HG03460 (cell line): ENCODE measurements around the gene PRG3.
A peak's percentile ranks its signal among the peaks of the same experiment; 100 is the strongest.

Experiments used
- ATAC-seq: cut with Tn5 transposase; IDR thresholded peaks from one replicate; pipeline ENCODE4 v1.9.1; 2021; ENCODE audit not compliant: unreplicated experiment

PRG3 gene

DNA sequence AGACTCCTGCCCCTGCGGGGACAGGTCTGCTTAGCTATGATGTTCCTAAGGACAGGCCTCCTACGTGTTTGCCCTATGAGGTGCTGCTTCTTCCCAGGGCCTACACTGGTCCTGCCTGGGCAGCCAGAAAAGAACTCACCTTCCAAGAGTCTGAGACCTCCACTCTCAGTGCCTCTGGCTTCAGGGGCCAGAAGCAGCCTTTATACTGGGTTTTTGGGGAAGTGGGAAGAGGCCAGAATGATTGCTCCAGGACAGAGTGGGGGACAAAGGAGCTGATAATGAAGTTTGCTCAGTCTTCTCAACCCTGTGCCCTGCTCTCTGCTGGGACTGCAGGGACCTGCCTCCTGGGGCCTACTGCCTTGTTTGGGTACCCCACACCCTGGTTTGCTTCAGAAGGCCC, at the start of gene PRG3:
Gene PRG3, minus strand, starts transcription at position 176 of the 400 bp plus-strand sequence. CDS start 442 bp downstream, outside the sequence.
- ATAC-seq = no peak

DNA sequence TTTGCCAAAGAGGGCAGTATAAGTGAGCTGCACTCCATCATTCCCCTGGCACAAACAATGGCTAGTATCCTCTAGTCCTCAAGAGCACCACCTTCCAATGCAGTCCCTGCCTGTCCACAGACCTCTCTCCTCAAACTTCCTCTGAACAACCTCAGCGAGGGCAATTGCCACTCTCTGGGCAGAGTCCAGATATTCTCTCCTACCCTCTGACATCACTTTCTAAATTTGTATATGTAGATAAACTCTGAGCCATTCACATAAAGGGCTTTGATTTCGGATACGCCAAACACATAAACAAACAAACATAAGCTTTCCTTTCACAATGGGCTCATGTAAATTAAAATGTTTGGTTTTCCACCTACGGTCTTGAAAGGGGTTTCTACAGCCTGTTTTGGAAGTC, 49.0 kb upstream of the PRG3 start:
- no peak for ATAC-seq

DNA sequence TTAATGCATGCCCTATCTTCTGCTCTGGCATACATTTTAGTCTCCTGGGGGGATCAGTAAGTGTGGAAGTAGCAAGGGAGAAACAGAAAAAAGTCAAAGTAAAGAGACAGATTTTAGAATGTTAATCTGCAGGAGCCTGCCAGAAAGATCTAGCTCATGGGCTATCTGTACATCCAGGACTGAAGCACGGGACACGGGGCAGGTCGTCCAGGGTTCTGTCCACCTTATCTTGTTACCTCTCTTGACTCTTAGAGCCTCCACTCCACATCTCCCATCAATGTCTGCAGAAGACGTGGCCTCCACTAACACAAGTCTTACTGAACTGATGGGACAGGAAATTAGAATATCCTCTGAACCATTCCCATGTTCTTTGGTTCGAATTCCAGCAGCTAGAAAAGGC, 47.7 kb upstream of the PRG3 start:
- ATAC-seq = no peak

DNA sequence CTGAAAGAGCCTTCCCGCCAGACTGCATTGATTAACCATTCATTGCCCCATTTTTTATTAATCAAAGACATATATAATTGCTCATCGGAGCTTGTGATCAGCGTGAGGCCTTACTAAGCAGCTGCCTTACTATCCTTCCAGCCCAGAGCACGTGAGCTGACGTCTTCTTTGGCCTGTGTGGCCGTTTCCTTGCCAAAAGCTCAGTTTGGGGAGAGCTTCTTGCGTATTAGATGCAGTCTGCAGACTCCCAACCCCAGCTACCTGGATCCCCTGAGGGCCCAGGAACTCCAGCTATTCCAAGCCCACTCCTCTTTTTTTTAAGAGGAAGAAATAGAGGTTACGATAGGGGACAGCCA, 46.8 kb upstream of the PRG3 start:
- no peak for ATAC-seq

- peak; percentile 60 for ATAC-seq
Observed at GRCh38 chr11:57426929-57427726, 46.2 kb upstream of the PRG3 start, which contains the start of gene SLC43A3. SLC43A3 (minus strand) TSS chr11:57427121; CDS start chr11:57426172, 949 bp downstream.

DNA sequence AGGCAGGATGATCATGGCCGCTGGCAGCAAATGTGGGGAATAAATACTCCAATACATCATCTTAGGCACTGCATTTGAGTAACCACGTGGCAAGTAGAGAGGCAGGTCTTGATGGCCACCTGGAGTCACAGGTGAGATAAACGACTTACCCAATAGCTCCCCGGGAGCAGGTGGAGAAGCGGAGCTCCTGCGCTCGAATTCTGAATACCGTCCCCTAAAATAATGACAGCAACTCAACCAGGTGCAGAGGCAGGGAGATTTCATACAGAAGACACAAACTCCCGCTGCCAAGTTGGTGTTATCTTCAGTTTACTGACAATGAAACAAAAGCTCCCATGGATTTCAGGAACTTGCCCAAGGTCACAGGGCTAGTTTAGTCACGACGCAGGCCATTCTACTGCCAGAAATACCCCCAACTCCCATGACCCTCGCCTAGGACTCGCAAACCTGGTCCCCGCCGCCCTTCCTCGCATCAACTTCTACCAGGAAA, 45.5 kb upstream of the PRG3 start:
- peak; percentile 0 for ATAC-seq

- no peak for ATAC-seq
Observed at GRCh38 chr11:57425565-57426438, 44.9 kb upstream of the PRG3 start.

DNA sequence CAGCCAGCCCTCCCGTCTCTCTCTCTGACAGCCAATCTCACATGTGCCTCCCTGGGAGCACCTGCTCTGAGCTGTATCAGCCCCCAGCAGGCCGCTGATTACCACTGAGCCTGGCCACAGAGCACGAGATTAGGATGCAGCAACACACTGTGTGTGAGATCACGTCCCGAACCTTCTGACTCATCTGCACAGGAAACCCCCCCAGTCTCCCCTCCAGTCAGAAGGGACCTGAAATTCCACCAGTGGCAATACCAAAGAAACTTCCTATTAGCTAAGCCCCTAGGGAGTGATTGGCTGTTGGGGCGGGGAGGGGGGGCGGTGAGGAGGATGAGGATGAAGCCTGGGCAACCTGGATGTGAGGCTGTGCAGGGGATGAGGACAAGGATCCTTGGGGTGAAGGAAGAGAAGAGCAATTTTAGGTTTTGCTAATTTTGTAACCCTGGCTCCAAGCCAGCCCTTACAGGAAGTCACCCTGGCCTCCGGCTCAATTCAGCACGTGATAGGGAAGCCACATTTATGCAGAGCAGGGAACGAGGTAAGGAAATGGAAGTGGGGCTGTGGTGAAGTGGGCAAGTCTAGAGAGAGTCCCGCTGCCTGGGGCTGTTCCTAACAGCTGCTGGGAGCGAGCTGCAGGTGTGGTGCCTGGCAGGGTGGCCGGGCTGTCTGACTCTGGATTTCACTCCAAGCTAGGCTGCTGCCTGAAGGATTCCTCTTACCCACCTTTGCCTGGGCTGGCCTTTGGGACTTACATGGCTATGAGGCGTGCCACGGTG, 44.0 kb upstream of the PRG3 start:
- ATAC-seq = peak; percentile 89

- no peak for ATAC-seq
Observed at GRCh38 chr11:57424137-57424791, 43.3 kb upstream of the PRG3 start.

- ATAC-seq = no peak
Observed at GRCh38 chr11:57422669-57423068, 41.7 kb upstream of the PRG3 start.

GRCh38 chr11:57421805-57422204, 40.9 kb upstream of the PRG3 start:
- ATAC-seq = no peak

- ATAC-seq = no peak
Observed at GRCh38 chr11:57421066-57421465, 40.1 kb upstream of the PRG3 start.

DNA sequence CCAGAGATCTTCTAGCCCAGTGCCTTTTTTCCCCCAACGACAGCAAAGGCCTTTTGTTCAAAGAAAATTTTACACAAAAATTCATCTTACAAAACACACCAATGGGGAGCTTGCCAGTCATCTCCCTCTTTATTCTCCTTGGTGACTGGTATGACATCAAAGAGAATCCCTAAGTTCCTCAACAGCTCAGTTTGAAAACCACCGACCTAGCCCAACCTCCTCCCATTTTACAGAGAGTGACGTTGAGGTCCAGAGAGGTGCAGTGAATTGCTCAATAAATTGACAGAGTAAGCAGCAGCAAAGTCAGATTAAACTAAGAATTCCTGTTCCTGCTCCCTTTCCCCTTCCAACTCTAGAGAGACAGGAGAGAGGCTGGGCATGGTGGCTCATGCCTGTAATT, 38.2 kb upstream of the PRG3 start:
- ATAC-seq = no peak

DNA sequence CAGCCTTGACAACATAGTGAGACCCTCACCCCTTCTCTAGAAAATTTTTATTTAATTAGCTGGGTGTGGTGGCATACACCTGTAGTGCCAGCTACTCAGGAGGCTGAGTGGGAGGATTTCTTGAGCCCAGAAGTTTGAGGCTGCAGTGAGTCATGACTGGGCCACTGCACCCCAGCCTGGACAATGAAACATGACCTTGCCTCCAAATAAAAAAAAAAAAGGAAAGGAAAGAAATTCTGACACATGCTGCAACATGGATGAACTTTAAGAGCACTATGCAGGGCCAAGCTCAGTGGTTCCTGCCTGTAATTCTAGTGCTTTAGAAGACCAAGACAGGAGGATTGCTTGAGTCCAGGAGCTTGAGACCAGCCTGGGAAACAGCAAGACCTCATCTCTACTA, 37.2 kb upstream of the PRG3 start:
- no peak for ATAC-seq

- ATAC-seq = no peak
Observed at GRCh38 chr11:57417056-57417455, 36.1 kb upstream of the PRG3 start.

GRCh38 chr11:57416436-57416835, 35.5 kb upstream of the PRG3 start:
- no peak for ATAC-seq

DNA sequence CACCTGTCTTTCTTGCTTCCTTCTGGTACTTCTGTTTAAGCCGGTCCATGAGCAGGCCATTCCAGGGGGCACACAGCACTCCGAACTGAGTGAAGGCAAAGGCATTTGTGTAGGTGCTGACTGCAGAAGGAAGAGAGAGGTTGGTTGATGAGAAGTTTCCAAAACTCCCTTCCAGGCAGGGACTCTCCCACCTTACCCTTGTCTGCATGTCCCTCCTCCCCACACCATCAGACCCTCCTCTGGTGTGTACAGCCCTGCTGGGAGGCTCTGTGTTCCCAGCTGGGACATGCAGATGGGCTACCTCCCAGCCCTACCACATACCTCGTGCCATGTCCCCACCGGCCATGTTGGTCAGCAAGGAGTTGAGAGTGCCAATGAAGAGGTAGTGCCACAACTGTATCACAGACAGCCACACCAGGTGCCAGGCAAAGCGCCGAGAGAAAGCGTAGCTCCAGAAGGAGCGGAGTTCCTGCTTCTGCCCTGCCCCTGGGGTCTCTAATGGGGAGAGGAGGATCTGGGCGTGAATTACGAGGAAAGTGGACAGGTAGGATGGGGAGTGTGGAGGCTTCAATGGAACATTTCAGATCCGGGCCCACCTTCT, 33.8 kb upstream of the PRG3 start:
- no peak for ATAC-seq

- no peak for ATAC-seq
Observed at GRCh38 chr11:57413681-57414080, 32.7 kb upstream of the PRG3 start.

DNA sequence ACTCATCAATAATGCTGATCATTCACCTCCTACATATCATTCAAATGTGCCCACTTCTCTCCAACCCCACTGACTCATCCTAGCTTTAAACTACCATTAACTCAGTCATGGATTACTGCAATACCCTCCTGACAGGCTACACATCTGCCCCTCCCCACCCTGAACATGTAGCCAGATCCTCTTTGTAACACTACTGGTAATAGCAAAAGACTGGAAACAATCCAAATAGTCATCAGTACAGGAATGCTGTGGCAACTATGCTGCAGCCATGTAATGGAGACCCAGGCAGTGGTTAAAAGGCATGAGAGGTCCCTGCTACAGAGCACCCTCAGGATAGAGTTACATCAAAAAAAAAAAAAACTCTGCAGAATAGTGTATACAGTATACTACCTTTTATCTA, 29.3 kb upstream of the PRG3 start:
- no peak for ATAC-seq
